ENCODE measurements around the gene SFRP2. TPM values are rescaled to one million over a fixed set of nuclear protein-coding genes. Genes with fewer than 3 reads are reported as not detected.

SFRP2 gene
- total RNA-seq, 2 experiments from 2014 or later = 0.13 TPM; not detected in 1

DNA sequence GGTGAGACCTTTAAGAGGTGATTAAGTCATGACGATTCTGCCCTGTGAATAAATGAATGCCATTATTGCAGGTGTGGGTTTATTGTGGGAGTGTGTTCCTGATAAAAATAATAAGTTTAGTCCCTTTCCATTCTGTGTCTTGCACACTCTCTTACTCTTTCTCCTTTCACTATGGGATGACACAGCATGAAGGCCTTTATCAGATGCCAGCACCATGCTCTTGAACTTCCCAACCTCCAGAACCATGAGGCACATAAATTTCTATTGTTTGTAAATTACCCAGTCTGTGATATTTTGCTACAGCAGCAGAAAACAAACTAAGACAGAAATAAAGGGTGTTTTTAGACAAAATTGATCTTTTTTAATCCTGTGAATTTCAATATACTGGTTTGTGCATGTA, 10.5 kb downstream of the SFRP2 start:
- ChIA-PET POLR2A (no interaction called here), CTCF (no interaction called here)

DNA sequence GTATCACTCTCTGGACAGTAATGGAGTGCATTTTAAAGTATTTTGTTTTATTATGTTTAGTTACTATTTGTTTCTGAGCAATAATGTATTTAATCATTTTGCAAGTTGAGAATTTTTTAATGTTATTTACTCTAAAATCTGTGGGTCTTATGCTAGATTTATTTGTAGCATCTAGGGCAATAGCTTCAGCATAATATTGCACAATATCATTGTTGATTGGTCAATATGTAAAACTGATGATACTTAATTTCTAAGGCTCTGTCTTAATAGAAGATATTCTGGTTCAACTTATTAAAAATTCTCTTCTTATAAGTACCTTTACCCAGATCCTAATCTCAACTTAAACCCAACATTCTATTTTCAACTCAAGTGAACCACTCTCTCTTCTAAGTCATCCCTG, 11.5 kb downstream of the SFRP2 start:
- CTCF ChIA-PET = no interaction called here
- POLR2A ChIA-PET = no interaction called here

DNA sequence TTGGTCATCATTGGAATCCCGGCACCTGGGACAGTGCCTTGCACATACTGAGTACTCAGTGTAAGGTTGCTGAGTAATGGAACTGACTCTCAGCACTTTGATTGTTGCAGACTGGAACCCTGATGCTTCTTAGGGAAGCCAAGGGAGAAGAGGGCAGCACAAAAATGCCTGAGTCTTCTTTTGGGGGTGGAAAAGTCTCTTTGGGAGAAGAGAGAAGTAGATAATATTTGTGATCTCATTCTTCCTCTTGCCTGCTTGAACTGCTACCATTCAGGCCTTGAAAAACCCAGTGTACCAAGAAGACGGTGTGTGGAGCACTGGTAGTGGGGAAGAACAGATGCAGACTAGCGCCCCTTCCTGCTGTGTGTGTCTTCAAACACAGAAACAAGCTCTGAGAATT, 12.3 kb downstream of the SFRP2 start:
- CTCF ChIA-PET = no interaction called here
- POLR2A ChIA-PET = no interaction called here

DNA sequence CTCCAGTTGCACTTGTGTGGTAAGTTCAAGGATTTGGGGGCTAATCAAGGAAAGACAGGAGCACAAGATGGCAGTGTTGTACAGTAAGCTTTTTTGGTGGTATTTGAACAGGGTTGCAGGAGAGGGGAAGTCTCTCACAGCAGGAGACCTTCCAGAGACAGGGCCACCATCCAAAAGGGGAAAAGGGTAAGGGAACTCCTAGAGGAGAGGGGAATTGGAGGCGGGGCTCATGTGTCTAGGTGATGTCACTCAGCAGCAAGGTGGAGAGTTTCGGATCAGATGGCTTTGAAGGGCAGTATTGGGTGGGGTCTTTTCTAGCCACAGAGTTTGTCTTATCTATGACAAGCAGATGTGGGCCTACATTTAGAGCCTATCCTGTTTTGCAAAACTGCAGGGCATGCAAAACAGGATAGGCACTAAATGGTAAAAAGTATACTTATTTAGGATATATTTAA, 15.6 kb downstream of the SFRP2 start:
- CTCF ChIA-PET = no interaction called here

DNA sequence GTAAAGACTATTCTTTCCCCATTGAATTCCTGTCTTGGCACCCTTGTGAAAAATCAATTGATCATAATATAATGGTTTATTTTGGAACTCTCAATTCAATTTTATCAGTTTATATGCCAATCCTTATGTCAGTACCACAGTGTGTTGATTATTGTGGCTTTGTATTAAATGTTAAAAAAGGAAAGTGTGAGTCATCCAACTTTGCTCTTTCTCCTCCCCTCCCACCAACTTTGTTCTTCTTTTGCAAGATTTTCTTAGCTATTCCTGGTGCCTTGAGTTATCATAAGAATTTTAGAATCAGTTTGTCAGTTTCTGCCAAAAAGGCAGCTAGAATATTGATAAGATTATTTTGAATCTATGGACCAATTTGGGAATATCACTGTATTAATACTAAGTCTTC, 17.8 kb downstream of the SFRP2 start:
- ChIA-PET CTCF (no interaction called here), POLR2A (no interaction called here)

More for the DNA sequence above, 15.6 kb downstream of the SFRP2 start:
- POLR2A ChIA-PET = no interaction called here

DNA sequence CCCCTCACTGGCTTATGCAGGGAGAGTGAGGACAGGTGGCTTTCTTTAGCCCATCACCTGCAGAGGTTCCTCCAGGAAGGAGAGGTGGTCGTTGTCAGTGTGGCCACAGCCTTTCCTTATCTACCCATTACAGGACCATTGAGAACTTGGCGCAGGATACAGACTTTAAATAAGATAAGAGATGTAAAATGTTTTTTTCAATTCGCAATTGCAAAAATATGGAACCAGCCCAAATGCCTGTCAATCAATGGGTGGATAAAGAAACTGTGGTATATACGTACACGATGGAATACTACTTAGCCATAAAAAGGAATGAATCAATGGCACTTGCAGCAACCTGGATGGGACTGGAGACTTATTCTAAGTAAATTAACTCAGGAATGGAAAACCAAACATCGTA, 22.1 kb downstream of the SFRP2 start:
- ChIA-PET POLR2A (no interaction called here), CTCF (no interaction called here)

DNA sequence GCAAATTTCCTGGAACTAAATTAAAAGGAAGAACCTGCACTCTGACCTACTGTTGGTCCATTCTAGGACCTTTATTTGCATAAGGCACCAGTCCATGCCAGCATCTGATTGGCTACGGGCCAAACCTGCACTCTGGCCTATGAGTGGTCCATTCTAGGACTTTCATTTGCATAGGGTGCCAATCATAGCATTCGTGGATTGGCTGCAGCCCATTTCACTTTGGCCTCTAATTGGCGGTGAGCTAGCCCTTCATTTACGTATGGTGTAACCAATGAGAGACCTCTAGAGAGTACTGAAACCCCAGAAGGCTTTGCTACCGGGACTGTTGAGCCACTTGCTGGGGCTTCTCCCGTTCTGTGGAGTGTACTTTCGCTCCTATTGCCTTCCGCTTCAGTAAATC, 23.0 kb downstream of the SFRP2 start:
- ChIA-PET CTCF (no interaction called here), POLR2A (no interaction called here)

DNA sequence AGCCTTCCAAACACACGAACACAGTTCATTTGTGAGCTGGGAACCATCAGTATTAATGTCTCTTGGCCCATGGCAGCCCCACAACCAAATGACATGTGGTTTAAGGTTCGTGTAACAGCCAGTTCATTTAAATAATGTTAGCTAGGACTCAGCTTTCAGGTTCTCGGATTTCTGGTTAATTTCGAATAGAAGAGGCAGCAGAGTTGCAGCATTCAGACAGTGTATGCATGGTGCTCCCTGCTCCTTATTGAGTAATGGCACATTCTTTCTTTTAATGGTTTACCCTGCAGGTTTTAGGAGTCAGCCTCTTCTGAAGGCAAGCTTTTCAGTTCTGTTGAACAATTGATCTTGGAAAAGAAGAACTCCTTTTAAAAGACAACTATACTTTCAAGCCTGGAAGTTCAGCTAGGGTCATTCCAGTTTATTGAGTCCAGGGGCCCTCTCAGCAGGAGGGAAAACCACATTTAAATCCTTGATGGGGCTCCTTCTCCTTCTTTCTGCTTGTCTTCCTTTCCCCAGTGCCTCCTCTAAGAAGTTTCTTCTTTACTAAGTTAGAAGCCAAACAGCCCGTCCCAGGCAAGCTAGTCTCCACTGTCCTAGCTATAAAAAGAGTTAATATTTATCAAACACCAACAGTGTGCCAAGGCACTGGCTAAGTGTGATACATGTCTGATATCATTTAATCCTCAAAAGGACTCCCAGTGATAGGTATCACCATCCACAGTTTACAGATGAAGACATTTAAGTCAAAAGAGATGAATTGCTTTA, 24.1 kb downstream of the SFRP2 start:
- ChIA-PET CTCF (interaction anchor here (1.0 to 1.8 kb wide), 2 partner anchors 108 to 424 kb away, joined by 3 to 4 read pairs; no protein-coding TSS in a partner anchor), POLR2A (no interaction called here)

DNA sequence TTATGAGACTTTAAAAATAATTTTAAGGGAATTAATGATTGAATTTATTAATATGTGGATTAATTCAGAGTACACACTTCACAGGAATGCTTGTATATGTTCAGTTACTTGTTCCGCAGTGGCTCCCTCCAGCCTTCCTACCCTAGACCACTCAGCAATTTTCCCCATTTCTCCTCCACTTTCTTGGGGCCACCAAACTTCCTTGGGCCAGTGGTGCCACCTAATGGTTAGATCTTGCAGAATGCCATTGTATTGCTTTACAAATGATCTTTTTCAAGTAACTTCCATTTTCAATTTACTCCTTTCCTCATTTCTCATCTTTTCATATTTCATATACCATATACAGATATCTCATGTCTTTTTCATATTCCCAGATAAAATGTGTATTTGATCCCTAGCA, 25.5 kb downstream of the SFRP2 start:
- ChIA-PET POLR2A (no interaction called here), CTCF (interaction anchor here (1.8 kb wide), 1 partner anchor 106 kb away, joined by 4 read pairs; no protein-coding TSS in a partner anchor)

DNA sequence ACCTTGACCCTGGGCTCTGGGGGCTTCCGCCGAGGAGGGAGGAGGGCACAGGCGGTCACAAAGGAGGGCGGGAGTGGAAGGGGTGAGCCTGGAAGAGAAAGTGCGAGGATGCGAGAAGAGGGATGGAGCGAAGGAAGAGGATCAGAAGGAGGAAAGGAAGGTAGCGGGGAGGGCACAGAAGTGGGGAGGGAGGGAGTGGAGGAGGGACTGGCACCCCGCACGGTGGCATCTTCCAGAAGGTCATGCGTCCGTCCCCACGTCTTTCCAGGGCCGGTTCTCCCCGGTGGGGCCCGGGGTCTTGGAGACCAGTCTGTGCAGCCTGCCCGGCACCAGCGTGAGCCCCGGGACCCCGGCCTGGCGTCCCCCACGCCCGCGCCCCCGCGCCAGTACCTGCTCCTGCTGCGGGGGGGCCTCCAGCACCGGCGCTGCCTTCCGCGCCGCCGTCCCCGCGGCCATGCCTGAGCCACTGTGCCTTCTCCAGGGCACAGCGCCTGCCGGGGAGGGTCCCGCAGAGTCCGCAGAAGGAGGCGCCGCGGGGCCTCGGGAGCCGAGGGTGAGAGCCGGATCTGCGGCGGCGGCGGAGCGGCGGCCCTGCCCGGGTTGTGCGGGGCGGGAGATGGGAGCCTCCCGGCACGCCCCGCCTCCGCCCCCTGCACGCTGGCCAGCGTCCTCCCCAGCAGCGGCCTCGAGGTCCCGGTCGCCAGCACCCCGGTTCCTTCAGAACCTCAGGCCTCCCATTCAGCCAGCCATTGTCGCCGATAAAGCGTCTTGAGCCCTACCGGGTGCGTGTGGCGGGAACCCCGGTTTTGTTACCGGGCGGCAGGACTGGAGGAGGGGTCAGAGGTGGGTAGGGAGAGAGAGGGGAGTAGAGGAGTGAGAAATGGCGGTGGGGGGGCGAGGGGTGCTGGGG, 29.2 kb downstream of the SFRP2 start, which contains the start of gene RNF175:
Gene RNF175, minus strand, starts transcription at position 618 of the 910 bp plus-strand sequence. Its CDS starts 162 bp downstream, at position 456.
- CTCF ChIA-PET = no interaction called here

DNA sequence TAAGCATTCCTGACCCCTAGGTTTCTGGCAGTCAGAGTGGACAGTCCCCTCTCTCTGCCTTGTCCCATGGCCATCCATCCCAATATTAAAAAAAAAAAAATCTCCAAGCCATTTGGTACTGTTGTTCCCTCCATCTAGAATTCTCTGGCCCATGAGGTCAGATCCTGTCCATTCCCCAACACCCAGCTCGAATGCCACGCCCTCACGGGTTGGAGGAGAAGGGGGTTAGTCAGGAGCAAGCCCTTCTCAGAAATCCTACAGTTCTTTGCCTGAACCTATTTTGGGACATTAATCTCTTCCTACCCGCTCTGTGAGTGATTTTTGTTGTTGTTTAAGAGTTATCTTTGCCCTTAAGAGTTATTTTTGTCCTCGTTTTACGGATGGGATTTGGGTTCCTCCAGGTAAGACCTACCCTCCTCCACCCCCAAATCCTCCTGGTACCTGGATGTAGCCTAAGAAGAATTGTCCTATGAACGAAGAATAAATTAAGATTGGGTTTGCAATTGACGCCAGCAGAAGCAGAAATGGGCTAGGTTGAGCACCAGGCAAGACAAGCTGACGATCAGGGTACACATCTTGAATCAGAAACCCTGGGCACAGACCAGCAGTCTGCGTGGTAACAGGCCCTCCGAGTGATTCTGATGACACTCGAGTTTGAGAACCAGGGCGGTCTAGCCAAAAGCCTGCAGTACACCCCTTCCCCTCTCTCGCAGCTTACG, 30.0 kb downstream of the SFRP2 start:
- ChIA-PET POLR2A (no interaction called here), CTCF (no interaction called here)

More for the DNA sequence above, 29.2 kb downstream of the SFRP2 start, which contains the start of gene RNF175:
- POLR2A ChIA-PET = no interaction called here

DNA sequence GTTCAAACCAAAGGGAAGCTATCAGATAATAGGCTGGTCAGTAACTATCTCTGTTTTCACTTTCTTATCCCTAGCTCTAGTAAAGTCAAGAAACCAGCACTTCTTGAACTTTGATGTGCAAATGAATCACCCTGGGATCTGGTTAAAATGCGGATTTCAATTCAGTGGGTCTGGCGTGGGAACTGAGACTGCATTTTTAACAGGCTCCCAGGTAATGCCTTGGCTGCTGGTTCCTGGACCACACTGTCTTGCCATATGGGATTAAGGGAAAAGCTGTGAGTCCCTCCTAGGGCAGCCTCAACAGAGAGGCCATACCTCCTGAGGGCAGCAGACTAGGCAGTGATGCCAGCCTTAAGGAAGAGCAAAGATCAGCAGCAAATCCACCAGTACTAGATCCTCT, 30.7 kb downstream of the SFRP2 start:
- ChIA-PET POLR2A (interaction anchor here (0.6 kb wide), 1 partner anchor 313 kb away, joined by 5 read pairs; no protein-coding TSS in a partner anchor), CTCF (no interaction called here)

DNA sequence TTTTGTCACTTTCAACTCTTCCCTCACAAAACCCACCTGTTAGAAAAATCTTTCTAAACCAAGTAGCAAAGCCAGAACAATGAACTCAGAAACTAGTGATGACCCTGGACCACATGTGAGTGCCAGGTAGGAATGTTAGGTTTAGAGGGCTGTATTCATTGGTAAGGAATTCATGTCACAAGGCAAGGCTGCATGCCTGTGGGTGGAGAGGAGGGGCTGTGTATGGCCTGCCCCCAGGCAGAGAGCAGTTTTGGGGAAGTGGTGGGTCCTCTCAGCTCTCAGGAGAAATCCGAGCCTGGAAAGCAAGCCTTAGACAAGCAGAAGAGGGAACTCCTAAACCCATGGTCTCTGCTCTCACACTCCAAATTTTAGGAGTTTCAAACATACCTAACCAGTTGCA, 31.5 kb downstream of the SFRP2 start:
- ChIA-PET CTCF (no interaction called here), POLR2A (no interaction called here)

DNA sequence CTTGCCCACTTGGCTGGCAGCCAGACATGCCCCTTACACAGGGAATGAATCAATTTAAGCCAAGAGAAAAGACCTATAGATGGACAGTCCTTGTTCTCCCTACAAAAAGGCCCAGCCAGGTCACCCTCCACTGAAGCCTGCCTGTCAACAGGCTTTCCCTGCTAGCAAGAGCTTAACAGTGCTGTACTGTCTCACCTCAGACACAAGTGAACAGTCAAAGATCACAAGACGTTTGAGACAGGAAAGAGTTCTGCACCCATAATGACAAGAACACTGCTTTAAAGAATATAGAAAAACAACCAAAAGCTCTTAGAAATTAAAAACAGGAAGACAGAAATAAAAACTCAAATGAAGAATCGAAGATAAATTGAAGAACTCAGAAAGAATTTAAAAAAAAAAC, 33.7 kb downstream of the SFRP2 start:
- ChIA-PET POLR2A (no interaction called here), CTCF (no interaction called here)

DNA sequence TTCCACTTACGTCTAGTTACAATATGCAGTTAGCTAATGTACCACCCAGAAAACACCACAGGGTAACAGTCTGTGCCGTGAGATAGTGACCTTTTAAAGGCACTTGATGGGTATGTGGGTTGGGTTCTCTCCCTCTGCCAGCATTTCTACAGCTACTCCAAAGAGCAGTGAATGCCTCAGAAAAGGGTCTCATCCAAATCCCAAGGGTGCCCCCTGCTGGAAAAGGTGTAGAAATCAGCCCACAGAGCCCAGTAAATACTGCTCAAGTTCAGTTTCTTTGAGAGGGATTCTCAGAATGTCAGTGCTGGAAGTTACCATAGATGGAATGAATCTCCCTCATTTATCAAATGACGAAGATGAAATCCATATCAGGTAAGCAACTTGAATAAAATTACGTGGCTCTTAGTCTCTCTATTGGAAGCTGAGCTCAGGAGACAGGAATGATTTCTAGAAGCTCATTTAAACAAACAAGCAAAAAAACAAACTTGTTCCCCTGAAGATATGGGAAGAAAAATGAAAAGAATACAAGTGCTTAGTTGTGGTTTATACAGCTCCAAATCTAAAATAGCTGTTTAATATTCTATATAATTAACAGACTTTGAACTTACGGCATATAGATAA, 38.6 kb downstream of the SFRP2 start:
- ChIA-PET CTCF (interaction anchor here (0.9 to 1.9 kb wide), 4 partner anchors 8 to 402 kb away, joined by 3 to 7 read pairs (median 4); no protein-coding TSS in a partner anchor), POLR2A (no interaction called here)

DNA sequence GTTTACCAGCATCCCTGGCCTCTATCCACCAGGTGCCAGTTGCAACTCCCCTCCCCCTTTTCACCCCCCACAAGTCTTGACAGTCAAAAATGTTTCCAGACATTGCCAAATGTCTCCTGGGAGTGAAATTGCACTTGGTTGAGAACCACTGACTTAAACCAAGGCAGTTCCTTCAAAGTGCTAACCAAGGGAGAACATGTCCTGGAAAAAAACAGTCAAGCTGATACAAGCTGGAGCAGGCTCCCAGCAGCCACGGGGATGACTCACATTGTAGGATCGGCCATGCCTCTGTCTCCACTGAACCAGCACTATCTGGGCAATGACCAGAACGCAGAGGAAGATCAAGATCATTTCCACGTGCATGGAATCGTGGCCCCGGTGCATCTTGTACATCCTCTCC, 40.5 kb downstream of the SFRP2 start:
- POLR2A ChIA-PET = no interaction called here
- CTCF ChIA-PET = interaction anchor here (1.6 kb wide), 1 partner anchor 104 kb away, joined by 6 read pairs; no protein-coding TSS in a partner anchor

DNA sequence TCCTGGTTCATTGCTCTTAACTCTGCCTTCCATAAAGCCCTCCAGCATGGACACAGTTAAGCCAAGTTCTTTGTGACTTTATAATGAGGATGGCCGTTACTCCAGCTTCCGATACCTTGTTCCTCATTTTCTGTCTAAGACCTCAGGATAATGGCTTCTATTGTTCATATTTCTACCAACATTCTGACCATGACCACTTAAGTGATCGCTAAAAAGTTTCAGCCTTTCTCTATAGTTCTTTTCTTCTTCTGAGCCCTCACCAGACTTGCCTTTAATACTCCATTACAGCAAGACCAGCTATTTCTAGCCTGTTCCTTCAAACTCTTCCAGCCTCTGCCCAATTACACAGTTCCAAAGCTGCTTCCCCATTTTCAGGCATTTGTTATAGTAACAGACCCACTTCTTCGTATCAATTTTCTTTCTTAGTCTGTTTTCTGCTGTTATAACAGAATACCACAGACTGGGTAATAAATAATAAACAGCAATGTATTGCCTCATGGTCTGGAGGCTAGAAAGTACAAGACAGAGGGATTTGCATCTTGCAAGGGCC, 41.4 kb downstream of the SFRP2 start:
- CTCF ChIA-PET = no interaction called here
- POLR2A ChIA-PET = no interaction called here

DNA sequence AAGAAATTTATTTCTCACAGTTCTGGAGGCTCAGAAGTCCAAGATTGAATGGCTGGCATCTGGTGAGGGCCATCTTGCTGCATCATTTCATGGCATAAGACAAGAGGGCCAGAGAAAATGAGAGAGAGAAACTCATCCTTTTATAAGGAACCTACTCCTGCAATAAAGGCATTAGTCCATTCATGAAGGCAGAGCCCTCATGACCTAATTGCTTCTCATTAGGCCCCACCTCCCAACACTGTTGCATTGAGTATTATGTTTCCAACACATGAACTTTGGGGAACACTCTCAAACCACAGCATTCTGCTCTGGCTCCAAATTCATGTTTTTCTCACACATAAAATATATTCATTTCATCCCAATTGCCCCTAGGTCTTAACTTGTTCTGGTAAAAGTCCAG, 43.2 kb downstream of the SFRP2 start:
- ChIA-PET CTCF (no interaction called here), POLR2A (no interaction called here)

DNA sequence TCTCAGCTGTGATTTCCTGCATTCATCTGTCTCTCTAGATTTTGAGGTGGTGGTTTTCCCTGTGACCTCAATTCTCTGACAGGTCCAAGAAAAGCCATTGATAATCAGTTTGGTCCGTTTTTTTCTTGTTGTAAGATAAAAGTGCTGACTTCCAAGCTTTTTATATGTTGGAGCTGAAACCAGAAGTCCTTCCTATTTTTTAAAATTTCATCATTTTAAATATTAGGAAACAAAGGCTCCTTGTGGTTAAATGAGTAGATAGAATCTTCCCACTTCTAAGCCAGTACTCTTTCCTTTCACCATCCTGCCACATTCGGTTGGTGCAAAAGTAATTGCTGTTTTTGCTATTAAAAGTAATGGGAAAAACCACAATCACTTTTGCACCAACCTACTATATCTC, 47.3 kb downstream of the SFRP2 start:
- ChIA-PET CTCF (interaction anchor here (2.1 kb wide), 1 partner anchor 9 kb away, joined by 7 read pairs; no protein-coding TSS in a partner anchor), POLR2A (no interaction called here)
